GM21526 (cell line): ENCODE results near the gene LTBR.
"Not testable (repeated sequence)": the region's sequence is repeated elsewhere in the genome, so short reads cannot be mapped to it uniquely, and the experiment has no call there.

ENCODE experiments used
- ATAC-seq: cut with Tn5 transposase; IDR thresholded peaks from one replicate; pipeline ENCODE4 v1.9.1; 2021; ENCODE audit warnings: moderate library complexity; ENCODE audit not compliant: unreplicated experiment, low FRiP score

Gene LTBR

GRCh38 chr12:6383572-6384498 lies at the start of gene LTBR:
LTBR (plus strand) TSS chr12:6384162; CDS start chr12:6384359, 197 bp downstream.
- ATAC-seq: no peak

GRCh38 chr12:6334359-6334758 lies 49.6 kb upstream of the LTBR start:
- ATAC-seq: no peak

GRCh38 chr12:6334940-6335450 lies 49.0 kb upstream of the LTBR start:
- no peak for ATAC-seq

- ATAC-seq: no peak
Observed at GRCh38 chr12:6335451-6336078, 48.4 kb upstream of the LTBR start.

GRCh38 chr12:6336079-6336888 lies 47.7 kb upstream of the LTBR start:
- no peak for ATAC-seq

- no peak for ATAC-seq
Observed at GRCh38 chr12:6336889-6337853, 46.8 kb upstream of the LTBR start.

- ATAC-seq: no peak
Observed at GRCh38 chr12:6337958-6338433, 46.0 kb upstream of the LTBR start.

GRCh38 chr12:6338536-6338935 lies 45.4 kb upstream of the LTBR start:
- not testable (repeated sequence) for ATAC-seq

GRCh38 chr12:6338955-6339354 lies 45.0 kb upstream of the LTBR start:
- ATAC-seq: no peak

GRCh38 chr12:6340032-6340638 lies 43.8 kb upstream of the LTBR start:
- ATAC-seq: no peak

- ATAC-seq: no peak
Observed at GRCh38 chr12:6340745-6341416, 43.1 kb upstream of the LTBR start.

GRCh38 chr12:6341417-6342139 lies 42.4 kb upstream of the LTBR start, which contains the start of gene TNFRSF1A:
TNFRSF1A (minus strand) TSS chr12:6342076; CDS start chr12:6341814, 262 bp downstream.
- ATAC-seq: no peak

- no peak for ATAC-seq
Observed at GRCh38 chr12:6342140-6342889, 41.6 kb upstream of the LTBR start.

- ATAC-seq: no peak
Observed at GRCh38 chr12:6343518-6343917, 40.4 kb upstream of the LTBR start.

- ATAC-seq: not testable (repeated sequence)
Observed at GRCh38 chr12:6344101-6344660, 39.8 kb upstream of the LTBR start.

- no peak for ATAC-seq
Observed at GRCh38 chr12:6345319-6346091, 38.5 kb upstream of the LTBR start.
